Osteocyte (in vitro differentiated cells): ENCODE measurements around the gene RNPEPL1. TPM values are rescaled to one million over a fixed set of nuclear protein-coding genes. Genes with fewer than 3 reads are reported as not detected.
A peak's percentile ranks its signal among the peaks of the same experiment; 100 is the strongest.

Experiments
- DNase-seq: peaks from one replicate; pipeline ENCODE4 v3.0.0; 2021; ENCODE audit warnings: mixed read lengths; ENCODE audit not compliant: unreplicated experiment; ENCODE audit errors: extremely low spot score
- H3K27ac Mint-ChIP-seq: one replicate; pipeline ENCODE4 v1.8.0; 2021; ENCODE audit warnings: mild to moderate bottlenecking, mixed read lengths; ENCODE audit not compliant: unreplicated experiment
- H3K27me3 Mint-ChIP-seq: one replicate; pipeline ENCODE4 v1.8.0; 2021; ENCODE audit warnings: mixed read lengths; ENCODE audit not compliant: unreplicated experiment
- H3K36me3 Mint-ChIP-seq: one replicate; pipeline ENCODE4 v1.8.0; 2021; ENCODE audit warnings: mixed read lengths; ENCODE audit not compliant: unreplicated experiment
- H3K4me1 Mint-ChIP-seq: one replicate; pipeline ENCODE4 v1.8.0; 2021; ENCODE audit warnings: mixed read lengths; ENCODE audit not compliant: unreplicated experiment
- H3K4me3 Mint-ChIP-seq: one replicate; pipeline ENCODE4 v1.8.0; 2021; ENCODE audit warnings: mild to moderate bottlenecking, moderate library complexity, mixed read lengths; ENCODE audit not compliant: unreplicated experiment
- H3K9me3 Mint-ChIP-seq: one replicate; pipeline ENCODE4 v1.8.0; 2021; ENCODE audit warnings: mixed read lengths; ENCODE audit not compliant: unreplicated experiment
- CTCF ChIP-seq: fragments of 200-600 bp; sonication (generic); IDR thresholded peaks from 2 replicates; pipeline ENCODE4 v1.5.0; 2021; ENCODE audit warnings: antibody characterized with exemption, mild to moderate bottlenecking, moderate library complexity
- total RNA-seq: library from RNA; stranded (reverse); gene quantifications from 2 replicates; pipeline ENCODE4 v1.2.1, GENCODE V29; 2021

The RNPEPL1 gene
- total RNA-seq, 1 donor from 2014 or later, result 56.5 TPM

GRCh38 chr2:240555541-240556250, 12.6 kb upstream of the RNPEPL1 start:
- H3K36me3 Mint-ChIP-seq, result peaks cover 11% of the 10 kb centered on the region
- no peak for TF ChIP-seq CTCF
- H3K4me3 Mint-ChIP-seq, result no peak overlapping the region
- H3K9me3 Mint-ChIP-seq, result no peaks in the 10 kb centered on the region
- no peaks in the 10 kb centered on the region for H3K27me3 Mint-ChIP-seq
- H3K27ac Mint-ChIP-seq, result no peak overlapping the region
- peaks cover 21% of the 10 kb centered on the region for H3K4me1 Mint-ChIP-seq
- no peak for DNase-seq

GRCh38 chr2:240556553-240557100, 11.7 kb upstream of the RNPEPL1 start:
- H3K4me1 Mint-ChIP-seq, result peaks cover 27% of the 10 kb centered on the region
- H3K27me3 Mint-ChIP-seq, result no peaks in the 10 kb centered on the region
- peaks cover 3% of the 10 kb centered on the region for H3K36me3 Mint-ChIP-seq
- no peak overlapping the region for H3K27ac Mint-ChIP-seq
- no peaks in the 10 kb centered on the region for H3K9me3 Mint-ChIP-seq
- DNase-seq, result no peak
- peak; percentile 26 for TF ChIP-seq CTCF
- no peak overlapping the region for H3K4me3 Mint-ChIP-seq

- no peaks in the 10 kb centered on the region for H3K27me3 Mint-ChIP-seq
- peaks cover under 1% of the 10 kb centered on the region for H3K36me3 Mint-ChIP-seq
- H3K4me3 Mint-ChIP-seq, result no peak overlapping the region
- no peak for DNase-seq
- H3K4me1 Mint-ChIP-seq, result peaks cover 32% of the 10 kb centered on the region
- H3K27ac Mint-ChIP-seq, result no peak overlapping the region
- H3K9me3 Mint-ChIP-seq, result no peaks in the 10 kb centered on the region
- TF ChIP-seq CTCF, result no peak
Observed at GRCh38 chr2:240557101-240557751, 11.1 kb upstream of the RNPEPL1 start.

GRCh38 chr2:240557808-240558207, 10.5 kb upstream of the RNPEPL1 start, which contains the start of gene ANKMY1:
ANKMY1 (minus strand) TSS chr2:240557988; CDS start chr2:240557335, 653 bp downstream.
- H3K9me3 Mint-ChIP-seq, result no peaks in the 10 kb centered on the region
- H3K4me3 Mint-ChIP-seq, result peak within 1 kb of the TSS; percentile 32
- H3K27ac Mint-ChIP-seq, result peak within 1 kb of the TSS; percentile 23
- no peak for TF ChIP-seq CTCF
- no peaks in the 10 kb centered on the region for H3K36me3 Mint-ChIP-seq
- peaks cover 33% of the 10 kb centered on the region for H3K4me1 Mint-ChIP-seq
- DNase-seq, result peak; percentile 86
- H3K27me3 Mint-ChIP-seq, result no peaks in the 10 kb centered on the region

- no peak for TF ChIP-seq CTCF
- no peaks in the 10 kb centered on the region for H3K9me3 Mint-ChIP-seq
- DNase-seq, result no peak
- H3K36me3 Mint-ChIP-seq, result no peaks in the 10 kb centered on the region
- H3K4me3 Mint-ChIP-seq, result peak overlapping the region; percentile 32
- peaks cover 33% of the 10 kb centered on the region for H3K4me1 Mint-ChIP-seq
- H3K27ac Mint-ChIP-seq, result peak overlapping the region; percentile 23
- no peaks in the 10 kb centered on the region for H3K27me3 Mint-ChIP-seq
Observed at GRCh38 chr2:240558236-240558761, 10.0 kb upstream of the RNPEPL1 start.
